Natural killer cell (primary cell): ENCODE data around the gene SOCS4. TPM values are rescaled to one million over a fixed set of nuclear protein-coding genes. Genes with fewer than 3 reads are reported as not detected.
"Not testable (repeated sequence)": the region's sequence is repeated elsewhere in the genome, so short reads cannot be mapped to it uniquely, and the experiment has no call there.

ENCODE experiments used
- ATAC-seq, 3 donors: fragments of 150-1000 bp in 2 of 3; fragments of 200-7000 bp in 1 of 3; cut with Tn5 transposase; 1 replicate in 1 of 3; 2 replicates in 2 of 3; pipeline ENCODE4 v1.10.0; 2021; ENCODE audit warnings: mild to moderate bottlenecking in 2 of 3, moderate library complexity in 2 of 3
- DNase-seq, 2 donors: peaks; one replicate each; pipeline versions ENCODE4 v3.0.0 to v3.0.0-alpha.2; 2013 to 2021; ENCODE audit warnings: mixed read lengths in 1 of 2
- H3K27ac ChIP-seq: one replicate; pipeline ENCODE4 v1.5.1; 2013; ENCODE audit warnings: mild to moderate bottlenecking, low read length
- H3K27me3 ChIP-seq: one replicate; pipeline ENCODE4 v1.6.1; 2013; ENCODE audit warnings: low read length; ENCODE audit not compliant: control insufficient read depth, insufficient read depth
- H3K36me3 ChIP-seq: one replicate; pipeline ENCODE4 v1.6.1; 2013; ENCODE audit warnings: low read length; ENCODE audit not compliant: control insufficient read depth, insufficient read depth
- H3K4me1 ChIP-seq: one replicate; pipeline ENCODE4 v1.6.1; 2013; ENCODE audit warnings: low read length; ENCODE audit not compliant: control insufficient read depth, insufficient read depth
- H3K4me3 ChIP-seq: one replicate; pipeline ENCODE4 v1.5.1; 2013; ENCODE audit warnings: low read length
- H3K9me3 ChIP-seq: one replicate; pipeline ENCODE4 v1.6.1; 2013; ENCODE audit warnings: low read length; ENCODE audit not compliant: control insufficient read depth, insufficient read depth
- H3K27ac Mint-ChIP-seq, 2 donors: one replicate each; pipeline ENCODE4 v1.8.0; 2022; ENCODE audit warnings: mild to moderate bottlenecking in 2 of 2, mixed read lengths in 2 of 2, moderate library complexity in 1 of 2
- H3K27me3 Mint-ChIP-seq, 2 donors: one replicate each; pipeline ENCODE4 v1.8.0; 2022; ENCODE audit warnings: low read depth in 2 of 2, mixed read lengths in 2 of 2
- H3K36me3 Mint-ChIP-seq: one replicate; pipeline ENCODE4 v1.8.0; 2022; ENCODE audit warnings: mixed read lengths
- H3K4me1 Mint-ChIP-seq, 2 donors: one replicate each; pipeline ENCODE4 v1.8.0; 2022; ENCODE audit warnings: mixed read lengths in 2 of 2
- H3K4me3 Mint-ChIP-seq: one replicate; pipeline ENCODE4 v1.8.0; 2022; ENCODE audit warnings: mild to moderate bottlenecking, moderate library complexity, mixed read lengths
- H3K9me3 Mint-ChIP-seq, 2 donors: one replicate each; pipeline ENCODE4 v1.8.0; 2022; ENCODE audit warnings: mixed read lengths in 2 of 2
- CTCF ChIP-seq: fragments of 200-600 bp; IDR thresholded peaks from one replicate; pipeline ENCODE4 v1.8.0; 2022; ENCODE audit warnings: antibody characterized with exemption
- WGBS: methylation state at CpG from one replicate; pipeline ENCODE4 v1.1.7; 2013; ENCODE audit warnings: missing lambda C conversion rate; ENCODE audit not compliant: insufficient coverage; 5-methylcytosine and 5-hydroxymethylcytosine counted together
- intact Hi-C: fragments of 100-400 bp; cut with micrococcal nuclease; formaldehyde crosslinking; loops from one replicate; pipeline ENCODE4 v1.14.2; 2022
- total RNA-seq, 4 donors: library from RNA; stranded (reverse); fragments of 120-200 nt in 1 of 4; gene quantifications; one replicate each; pipeline versions ENCODE4 v1.2.3 to v1.2.4, GENCODE V29; 2013 to 2022

Gene SOCS4
- total RNA-seq, 3 donors from 2014 or later (not counting 1 experiment from before 2014, with no cell fraction given): 17.6 to 21.9 (median 21.9) TPM

DNA sequence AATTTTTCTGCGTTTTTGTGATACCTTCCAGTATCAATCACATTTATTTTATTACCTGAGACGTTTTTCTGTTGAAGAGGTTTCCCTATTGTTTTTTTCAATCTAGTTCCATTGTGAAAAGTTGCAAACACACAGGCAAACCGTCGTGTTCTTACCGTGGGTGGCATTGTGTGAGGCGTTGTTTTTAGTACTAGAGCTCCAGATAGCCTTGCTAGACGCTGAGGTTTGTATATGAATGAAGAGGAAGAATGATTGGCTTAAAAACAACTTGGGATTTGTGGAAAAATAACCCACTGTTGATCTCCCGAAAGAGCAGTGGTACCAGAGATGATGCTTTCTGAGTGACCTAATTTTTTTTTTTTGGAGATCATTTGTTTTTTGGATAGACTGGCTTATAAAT, 1.0 kb downstream of the SOCS4 start:
- no peaks in the 10 kb centered on the region for H3K9me3 Mint-ChIP-seq
- no peak overlapping the region for H3K27ac ChIP-seq
- TF ChIP-seq CTCF: no peak
- H3K36me3 ChIP-seq: peaks cover 2% of the 10 kb centered on the region
- no peak for DNase-seq
- no peak for ATAC-seq
- peaks cover 32 to 36% of the 10 kb centered on the region in 2 donors for H3K4me1 Mint-ChIP-seq
- H3K4me1 ChIP-seq: no peaks in the 10 kb centered on the region
- 8% methylated on average over 7 of the region's 8 CpGs for WGBS
- peak overlapping the region; percentile 94 for H3K4me3 Mint-ChIP-seq
- peak overlapping the region; percentile 83 for H3K4me3 ChIP-seq
- H3K36me3 Mint-ChIP-seq: no peaks in the 10 kb centered on the region
- no peaks in the 10 kb centered on the region for H3K27me3 ChIP-seq
- H3K27me3 Mint-ChIP-seq: no peaks in the 10 kb centered on the region
- H3K27ac Mint-ChIP-seq: peak overlapping the region; percentile 92 to 93
- H3K9me3 ChIP-seq: no peaks in the 10 kb centered on the region
- intact Hi-C loops: loop anchor here (10.0 kb wide), 1 partner anchor 123 kb away; the partner anchor contains the start of gene GCH1

DNA sequence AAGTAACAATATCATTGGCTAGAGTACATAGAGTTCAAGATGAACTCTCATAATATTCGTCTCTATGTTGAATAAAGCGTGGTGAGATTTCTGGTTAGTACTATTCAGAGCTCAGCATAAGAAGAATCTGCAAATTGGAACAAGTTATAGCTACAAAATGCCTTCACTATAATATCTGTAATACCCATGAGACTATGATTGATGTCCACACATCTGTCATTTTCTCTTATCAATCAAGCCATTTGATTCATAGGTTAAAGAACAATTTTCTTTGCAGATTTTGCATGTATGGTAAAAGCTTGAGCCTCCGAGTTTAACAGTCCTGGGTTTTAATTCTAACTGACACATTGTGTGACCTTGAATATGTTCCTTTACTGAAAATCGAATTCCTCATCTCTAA, 1.4 kb downstream of the SOCS4 start:
- H3K9me3 ChIP-seq: no peaks in the 10 kb centered on the region
- no peak overlapping the region for H3K27ac ChIP-seq
- peaks cover 2% of the 10 kb centered on the region for H3K36me3 ChIP-seq
- no peak for TF ChIP-seq CTCF
- no peak for ATAC-seq
- peak overlapping the region; percentile 94 for H3K4me3 Mint-ChIP-seq
- intact Hi-C loops: loop anchor here (10.0 kb wide), 1 partner anchor 124 kb away; the partner anchor contains the start of gene GCH1
- H3K4me1 Mint-ChIP-seq: peaks cover 32 to 36% of the 10 kb centered on the region in 2 donors
- peak overlapping the region; percentile 92 to 93 for H3K27ac Mint-ChIP-seq
- H3K27me3 ChIP-seq: no peaks in the 10 kb centered on the region
- no peak for DNase-seq
- no peaks in the 10 kb centered on the region for H3K36me3 Mint-ChIP-seq
- H3K4me3 ChIP-seq: no peak overlapping the region
- no peaks in the 10 kb centered on the region for H3K27me3 Mint-ChIP-seq
- WGBS: 94% methylated on average over 2 of the region's 4 CpGs
- H3K4me1 ChIP-seq: no peaks in the 10 kb centered on the region
- H3K9me3 Mint-ChIP-seq: no peaks in the 10 kb centered on the region

GRCh38 chr14:55031190-55031589, 4.2 kb downstream of the SOCS4 start:
- no peak for TF ChIP-seq CTCF

DNA sequence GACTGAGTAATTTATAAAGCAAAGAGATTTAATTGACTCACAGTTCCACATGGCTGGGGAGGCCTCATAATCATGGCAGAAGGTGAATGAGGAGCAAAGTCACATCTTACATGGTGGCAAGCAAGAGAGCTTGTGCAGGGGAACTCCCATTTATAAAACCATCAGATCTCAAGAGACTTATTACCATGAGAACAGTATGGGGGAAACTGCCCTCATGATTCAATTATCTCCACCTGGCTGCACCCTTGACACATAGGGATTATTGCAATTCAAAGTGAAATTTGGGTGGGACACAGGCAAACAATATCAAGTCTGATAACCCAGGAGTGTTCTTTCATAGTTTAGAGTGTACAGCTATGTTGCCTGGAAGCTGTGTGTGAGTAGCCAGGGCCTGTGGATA, 11.0 kb downstream of the SOCS4 start:
- H3K4me1 ChIP-seq, H3K4me3 ChIP-seq, H3K9me3 ChIP-seq, H3K27ac ChIP-seq, H3K4me3 Mint-ChIP-seq, H3K27me3 ChIP-seq, H3K36me3 Mint-ChIP-seq, H3K4me1 Mint-ChIP-seq, H3K27me3 Mint-ChIP-seq, ATAC-seq, DNase-seq, intact Hi-C loops, H3K9me3 Mint-ChIP-seq: not testable (repeated sequence)
- H3K36me3 ChIP-seq: peaks cover 21% of the 10 kb centered on the region
- peak overlapping the region in 1 of 2 donors; percentile 11 for H3K27ac Mint-ChIP-seq

More at GRCh38 chr14:55031190-55031589, 4.2 kb downstream of the SOCS4 start:
- Mint-ChIP-seq H3K27ac (no peak overlapping the region), H3K27me3 (no peaks in the 10 kb centered on the region), H3K4me3 (no peak overlapping the region), H3K36me3 (no peaks in the 10 kb centered on the region), H3K9me3 (no peaks in the 10 kb centered on the region), H3K4me1 (peaks cover 24 to 26% of the 10 kb centered on the region in 2 donors)
- Histone ChIP-seq H3K9me3 (no peaks in the 10 kb centered on the region), H3K27ac (no peak overlapping the region), H3K27me3 (no peaks in the 10 kb centered on the region), H3K4me3 (no peak overlapping the region), H3K4me1 (no peaks in the 10 kb centered on the region), H3K36me3 (peaks cover 15% of the 10 kb centered on the region)
- no peak for ATAC-seq
- WGBS: no CpG with 5 or more reads among the region's 2 CpGs
- intact Hi-C loops: no loop called here
- DNase-seq: no peak
